OCI-LY1 (cell line): ENCODE measurements around the gene PNKP.

Experiments
- EZH2 ChIP-seq: fragments of 200-600 bp; sonication (generic), shearing (Covaris generic); IDR thresholded peaks from 2 replicates; pipeline ENCODE4 v1.8.0; 2017; ENCODE audit warnings: borderline replicate concordance, mixed run types, mild to moderate bottlenecking, antibody characterized with exemption, low read length, moderate library complexity, mixed read lengths
- TF ChIP-seq, protein P1 (sequence below): fragments of 200-600 bp; sonication (generic), shearing (Covaris generic); IDR thresholded peaks from 2 replicates; pipeline ENCODE4 v1.5.1; 2017; ENCODE audit warnings: mild to moderate bottlenecking, antibody characterized with exemption, low read length, moderate library complexity, mixed read lengths

GRCh38 chr19:49827034-49827433 lies 40.3 kb downstream of the PNKP start:
- no peak for TF ChIP-seq EZH2
- TF ChIP-seq, protein P1, sequence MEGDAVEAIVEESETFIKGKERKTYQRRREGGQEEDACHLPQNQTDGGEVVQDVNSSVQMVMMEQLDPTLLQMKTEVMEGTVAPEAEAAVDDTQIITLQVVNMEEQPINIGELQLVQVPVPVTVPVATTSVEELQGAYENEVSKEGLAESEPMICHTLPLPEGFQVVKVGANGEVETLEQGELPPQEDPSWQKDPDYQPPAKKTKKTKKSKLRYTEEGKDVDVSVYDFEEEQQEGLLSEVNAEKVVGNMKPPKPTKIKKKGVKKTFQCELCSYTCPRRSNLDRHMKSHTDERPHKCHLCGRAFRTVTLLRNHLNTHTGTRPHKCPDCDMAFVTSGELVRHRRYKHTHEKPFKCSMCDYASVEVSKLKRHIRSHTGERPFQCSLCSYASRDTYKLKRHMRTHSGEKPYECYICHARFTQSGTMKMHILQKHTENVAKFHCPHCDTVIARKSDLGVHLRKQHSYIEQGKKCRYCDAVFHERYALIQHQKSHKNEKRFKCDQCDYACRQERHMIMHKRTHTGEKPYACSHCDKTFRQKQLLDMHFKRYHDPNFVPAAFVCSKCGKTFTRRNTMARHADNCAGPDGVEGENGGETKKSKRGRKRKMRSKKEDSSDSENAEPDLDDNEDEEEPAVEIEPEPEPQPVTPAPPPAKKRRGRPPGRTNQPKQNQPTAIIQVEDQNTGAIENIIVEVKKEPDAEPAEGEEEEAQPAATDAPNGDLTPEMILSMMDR, result no peak
